ENCODE measurements around the gene SLC27A3. TPM values are rescaled to one million over a fixed set of nuclear protein-coding genes. Genes with fewer than 3 reads are reported as not detected.

Gene SLC27A3
- total RNA-seq, 1 donor from 2014 or later: 10.8 TPM

GRCh38 chr1:153805886-153806719 is 30.9 kb downstream of the SLC27A3 start:
- Mint-ChIP-seq H3K36me3 (ENCODE audit: unreplicated experiment) (no peaks in the 10 kb centered on the region), H3K27ac (ENCODE audit: unreplicated experiment) (no peak overlapping the region), H3K27me3 (ENCODE audit: unreplicated experiment) (peaks cover 9% of the 10 kb centered on the region), H3K4me1 (ENCODE audit: low read depth, unreplicated experiment) (no peaks in the 10 kb centered on the region), H3K9me3 (ENCODE audit: unreplicated experiment) (peaks cover 5% of the 10 kb centered on the region), H3K4me3 (ENCODE audit: unreplicated experiment) (no peak overlapping the region)
- TF ChIP-seq, protein P1, sequence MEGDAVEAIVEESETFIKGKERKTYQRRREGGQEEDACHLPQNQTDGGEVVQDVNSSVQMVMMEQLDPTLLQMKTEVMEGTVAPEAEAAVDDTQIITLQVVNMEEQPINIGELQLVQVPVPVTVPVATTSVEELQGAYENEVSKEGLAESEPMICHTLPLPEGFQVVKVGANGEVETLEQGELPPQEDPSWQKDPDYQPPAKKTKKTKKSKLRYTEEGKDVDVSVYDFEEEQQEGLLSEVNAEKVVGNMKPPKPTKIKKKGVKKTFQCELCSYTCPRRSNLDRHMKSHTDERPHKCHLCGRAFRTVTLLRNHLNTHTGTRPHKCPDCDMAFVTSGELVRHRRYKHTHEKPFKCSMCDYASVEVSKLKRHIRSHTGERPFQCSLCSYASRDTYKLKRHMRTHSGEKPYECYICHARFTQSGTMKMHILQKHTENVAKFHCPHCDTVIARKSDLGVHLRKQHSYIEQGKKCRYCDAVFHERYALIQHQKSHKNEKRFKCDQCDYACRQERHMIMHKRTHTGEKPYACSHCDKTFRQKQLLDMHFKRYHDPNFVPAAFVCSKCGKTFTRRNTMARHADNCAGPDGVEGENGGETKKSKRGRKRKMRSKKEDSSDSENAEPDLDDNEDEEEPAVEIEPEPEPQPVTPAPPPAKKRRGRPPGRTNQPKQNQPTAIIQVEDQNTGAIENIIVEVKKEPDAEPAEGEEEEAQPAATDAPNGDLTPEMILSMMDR (IDR thresholded peaks at IDR 0.05; ENCODE audit: partially characterized antibody, unreplicated experiment): no peak
- DNase-seq: no peak

DNA sequence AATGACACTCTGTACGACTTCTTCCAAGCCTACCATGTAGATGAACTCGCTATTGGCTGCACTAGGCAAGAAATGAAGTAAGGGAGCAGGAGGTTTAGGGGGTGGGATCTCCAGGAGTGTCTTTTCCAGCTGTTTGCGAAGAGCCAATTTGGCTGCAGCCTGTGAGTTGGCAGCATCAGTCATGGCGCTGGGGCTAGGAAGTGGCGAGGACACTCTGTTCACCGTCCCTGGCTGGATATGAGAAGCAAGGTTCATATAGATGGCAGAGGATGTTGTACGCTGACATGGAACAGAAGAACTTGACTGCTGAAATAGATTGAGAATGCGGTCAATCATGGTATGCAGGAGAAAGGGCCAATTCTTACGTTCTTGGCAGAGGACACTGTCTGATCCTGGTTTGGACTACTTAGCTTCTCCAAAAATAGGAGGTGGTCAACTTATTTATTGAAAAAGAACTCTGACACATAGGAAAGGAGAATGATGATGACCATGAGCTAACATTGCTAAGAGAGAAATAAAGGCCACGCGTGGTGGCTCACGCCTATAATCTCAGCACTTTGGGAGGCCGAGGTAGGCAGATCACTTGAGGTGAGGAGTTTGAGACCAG is 41.2 kb downstream of the SLC27A3 start:
- no peak overlapping the region for H3K4me3 Mint-ChIP-seq (ENCODE audit: unreplicated experiment)
- no peak for DNase-seq
- no peaks in the 10 kb centered on the region for H3K9me3 Mint-ChIP-seq (ENCODE audit: unreplicated experiment)
- H3K4me1 Mint-ChIP-seq (ENCODE audit: low read depth, unreplicated experiment): no peaks in the 10 kb centered on the region
- H3K27ac Mint-ChIP-seq (ENCODE audit: unreplicated experiment): no peak overlapping the region
- H3K36me3 Mint-ChIP-seq (ENCODE audit: unreplicated experiment): no peaks in the 10 kb centered on the region
- TF ChIP-seq, protein P1 (IDR thresholded peaks at IDR 0.05; ENCODE audit: partially characterized antibody, unreplicated experiment): no peak
- peaks cover 5% of the 10 kb centered on the region for H3K27me3 Mint-ChIP-seq (ENCODE audit: unreplicated experiment)

DNA sequence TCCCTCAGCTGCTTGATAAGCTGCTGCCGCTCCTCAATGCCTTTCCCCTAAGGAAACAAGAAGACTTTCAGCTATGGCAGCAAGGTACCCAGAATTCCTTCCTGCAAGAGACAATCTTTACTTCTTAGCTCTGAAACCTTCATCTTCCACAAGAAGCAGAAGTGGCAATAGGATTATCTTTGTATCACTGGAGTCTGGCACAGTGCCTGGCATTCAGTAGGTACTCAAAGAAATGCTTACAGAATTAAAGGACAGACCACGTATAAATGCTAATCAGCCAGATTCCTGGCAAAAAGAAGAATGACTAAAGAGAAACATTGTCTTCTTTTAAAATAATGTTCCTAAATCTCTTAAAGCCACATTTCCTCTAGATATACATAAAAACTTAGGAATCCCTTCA is 43.7 kb downstream of the SLC27A3 start:
- no peak for DNase-seq
- H3K4me1 Mint-ChIP-seq (ENCODE audit: low read depth, unreplicated experiment): no peaks in the 10 kb centered on the region
- peaks cover 5% of the 10 kb centered on the region for H3K27me3 Mint-ChIP-seq (ENCODE audit: unreplicated experiment)
- TF ChIP-seq, protein P1 (IDR thresholded peaks at IDR 0.05; ENCODE audit: partially characterized antibody, unreplicated experiment): no peak
- H3K9me3 Mint-ChIP-seq (ENCODE audit: unreplicated experiment): no peaks in the 10 kb centered on the region
- no peaks in the 10 kb centered on the region for H3K36me3 Mint-ChIP-seq (ENCODE audit: unreplicated experiment)
- no peak overlapping the region for H3K4me3 Mint-ChIP-seq (ENCODE audit: unreplicated experiment)
- no peak overlapping the region for H3K27ac Mint-ChIP-seq (ENCODE audit: unreplicated experiment)

DNA sequence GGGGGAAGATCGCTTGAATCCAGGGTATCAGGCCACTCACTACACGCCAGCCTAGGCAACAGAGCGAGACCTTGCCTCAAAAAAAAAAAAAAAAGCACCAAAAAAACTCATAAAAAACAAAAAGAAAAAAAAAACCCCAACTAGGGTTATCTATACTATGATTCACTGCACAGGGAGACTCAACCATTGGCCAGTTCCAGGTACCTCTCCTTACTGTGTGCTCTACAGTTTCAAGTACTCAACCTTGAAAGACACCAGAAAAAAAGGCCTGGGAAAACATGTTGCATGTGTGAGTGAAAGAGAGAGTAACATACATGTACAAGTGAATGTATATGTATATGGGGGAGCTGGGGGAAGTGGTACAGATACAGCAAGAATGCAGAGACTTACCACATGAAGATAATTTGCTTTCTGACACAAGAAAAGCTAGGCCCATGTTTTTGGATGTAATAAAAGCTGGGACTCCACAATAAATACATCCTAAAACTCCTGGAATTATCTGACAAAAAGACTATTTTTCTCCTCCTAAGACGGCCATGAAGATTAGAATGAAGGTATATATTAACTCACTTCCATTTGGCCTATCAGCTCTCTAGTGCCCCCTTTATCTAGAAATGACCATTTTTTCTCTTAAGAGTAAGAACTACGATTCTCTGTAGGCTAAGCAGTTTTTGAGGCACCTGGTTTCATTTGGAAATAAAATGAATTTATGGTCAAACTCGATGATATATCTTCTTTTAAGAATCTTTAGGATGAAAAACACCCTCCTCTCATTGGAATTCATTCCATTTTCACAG is 52.2 kb downstream of the SLC27A3 start:
- TF ChIP-seq, protein P1 (IDR thresholded peaks at IDR 0.05; ENCODE audit: partially characterized antibody, unreplicated experiment): no peak
- Mint-ChIP-seq H3K4me3 (ENCODE audit: unreplicated experiment) (no peak overlapping the region), H3K9me3 (ENCODE audit: unreplicated experiment) (no peaks in the 10 kb centered on the region), H3K27ac (ENCODE audit: unreplicated experiment) (no peak overlapping the region), H3K36me3 (ENCODE audit: unreplicated experiment) (no peaks in the 10 kb centered on the region), H3K27me3 (ENCODE audit: unreplicated experiment) (no peaks in the 10 kb centered on the region), H3K4me1 (ENCODE audit: low read depth, unreplicated experiment) (no peaks in the 10 kb centered on the region)
- DNase-seq: no peak

Other genes starting within 250 kb of the SLC27A3 start
- 41.9 TPM for gene S100A6, start 239.4 kb upstream of the SLC27A3 start, total RNA-seq (ENCODE audit: unreplicated experiment)
- not detected for gene S100A5, start 234.5 kb upstream of the SLC27A3 start, total RNA-seq (ENCODE audit: unreplicated experiment)
- 4.7 TPM for gene S100A4, start 229.6 kb upstream of the SLC27A3 start, total RNA-seq (ENCODE audit: unreplicated experiment)
- not detected for gene S100A3, start 226.1 kb upstream of the SLC27A3 start, total RNA-seq (ENCODE audit: unreplicated experiment)
- gene S100A2, start 209.6 kb upstream of the SLC27A3 start, total RNA-seq (ENCODE audit: unreplicated experiment): 1.1 TPM
- gene S100A16, start 162.3 kb upstream of the SLC27A3 start, total RNA-seq (ENCODE audit: unreplicated experiment): 1.1 TPM
- not detected for gene S100A14, start 159.1 kb upstream of the SLC27A3 start, total RNA-seq (ENCODE audit: unreplicated experiment)
- 92.8 TPM for gene S100A13, start 147.9 kb upstream of the SLC27A3 start, total RNA-seq (ENCODE audit: unreplicated experiment)
- gene S100A1, start 147.0 kb upstream of the SLC27A3 start, total RNA-seq (ENCODE audit: unreplicated experiment): 35.4 TPM
- gene CHTOP, start 141.3 kb upstream of the SLC27A3 start, total RNA-seq (ENCODE audit: unreplicated experiment): 84.7 TPM
- gene SNAPIN, start 116.7 kb upstream of the SLC27A3 start, total RNA-seq (ENCODE audit: unreplicated experiment): 30.8 TPM
- gene ILF2, start 104.4 kb upstream of the SLC27A3 start, total RNA-seq (ENCODE audit: unreplicated experiment): 221 TPM
- gene NPR1, start 96.7 kb upstream of the SLC27A3 start, total RNA-seq (ENCODE audit: unreplicated experiment): not detected
- 56.7 TPM for gene INTS3, start 47.4 kb upstream of the SLC27A3 start, total RNA-seq (ENCODE audit: unreplicated experiment)
- gene GATAD2B, start 147.6 kb downstream of the SLC27A3 start, total RNA-seq (ENCODE audit: unreplicated experiment): 57.6 TPM
- 72.9 TPM for gene DENND4B, start 171.3 kb downstream of the SLC27A3 start, total RNA-seq (ENCODE audit: unreplicated experiment)
- gene CRTC2, start 183.2 kb downstream of the SLC27A3 start, total RNA-seq (ENCODE audit: unreplicated experiment): 47.3 TPM
- gene SLC39A1, start 188.1 kb downstream of the SLC27A3 start, total RNA-seq (ENCODE audit: unreplicated experiment): 28.1 TPM
- 14.3 TPM for gene CREB3L4, start 192.5 kb downstream of the SLC27A3 start, total RNA-seq (ENCODE audit: unreplicated experiment)
- gene JTB, start 202.3 kb downstream of the SLC27A3 start, total RNA-seq (ENCODE audit: unreplicated experiment): 48.6 TPM
- 29.9 TPM for gene RAB13, start 210.9 kb downstream of the SLC27A3 start, total RNA-seq (ENCODE audit: unreplicated experiment)
- gene RPS27, start 215.4 kb downstream of the SLC27A3 start, total RNA-seq (ENCODE audit: unreplicated experiment): 881 TPM

Measured in glutamatergic neuron (in vitro differentiated cells).